ENCODE results near the gene C6orf89.

C6orf89 gene

DNA sequence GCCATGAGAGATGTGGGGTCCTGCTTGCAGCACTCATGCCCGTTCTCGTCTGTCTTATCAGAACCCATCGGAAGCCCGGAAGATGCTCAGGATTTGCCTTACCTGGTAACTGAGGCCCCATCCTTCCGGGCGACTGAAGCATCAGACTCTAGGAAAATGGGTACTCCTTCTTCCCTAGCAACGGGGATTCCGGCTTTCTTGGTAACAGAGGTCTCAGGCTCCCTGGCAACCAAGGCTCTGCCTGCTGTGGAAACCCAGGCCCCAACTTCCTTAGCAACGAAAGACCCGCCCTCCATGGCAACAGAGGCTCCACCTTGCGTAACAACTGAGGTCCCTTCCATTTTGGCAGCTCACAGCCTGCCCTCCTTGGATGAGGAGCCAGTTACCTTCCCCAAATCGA lies 77.1 kb downstream of the C6orf89 start:
- H3K27ac ChIP-seq (replicated peaks), result peak overlapping the region; percentile 36
- no peaks in the 10 kb centered on the region for H3K27me3 ChIP-seq (ENCODE audit: insufficient read depth, poor library complexity, severe bottlenecking)
- DNase-seq (ENCODE audit: low read depth in 1 of 2, low spot score in 1 of 2), result peak; percentile 95 to 98
- TF ChIP-seq GABPA (IDR thresholded peaks at IDR 0.05; ENCODE audit: low read depth) (peak; percentile 47; the same call in 1 of the 2 replicates), SPI1 (IDR thresholded peaks at IDR 0.05; ENCODE audit: borderline replicate concordance, low read depth) (peak; percentile 84), POLR2AphosphoS5 (IDR thresholded peaks at IDR 0.05; ENCODE audit: low read depth) (no peak)
- no peak overlapping the region for H3K4me3 ChIP-seq (replicated peaks; ENCODE audit: insufficient read depth, low read length)

DNA sequence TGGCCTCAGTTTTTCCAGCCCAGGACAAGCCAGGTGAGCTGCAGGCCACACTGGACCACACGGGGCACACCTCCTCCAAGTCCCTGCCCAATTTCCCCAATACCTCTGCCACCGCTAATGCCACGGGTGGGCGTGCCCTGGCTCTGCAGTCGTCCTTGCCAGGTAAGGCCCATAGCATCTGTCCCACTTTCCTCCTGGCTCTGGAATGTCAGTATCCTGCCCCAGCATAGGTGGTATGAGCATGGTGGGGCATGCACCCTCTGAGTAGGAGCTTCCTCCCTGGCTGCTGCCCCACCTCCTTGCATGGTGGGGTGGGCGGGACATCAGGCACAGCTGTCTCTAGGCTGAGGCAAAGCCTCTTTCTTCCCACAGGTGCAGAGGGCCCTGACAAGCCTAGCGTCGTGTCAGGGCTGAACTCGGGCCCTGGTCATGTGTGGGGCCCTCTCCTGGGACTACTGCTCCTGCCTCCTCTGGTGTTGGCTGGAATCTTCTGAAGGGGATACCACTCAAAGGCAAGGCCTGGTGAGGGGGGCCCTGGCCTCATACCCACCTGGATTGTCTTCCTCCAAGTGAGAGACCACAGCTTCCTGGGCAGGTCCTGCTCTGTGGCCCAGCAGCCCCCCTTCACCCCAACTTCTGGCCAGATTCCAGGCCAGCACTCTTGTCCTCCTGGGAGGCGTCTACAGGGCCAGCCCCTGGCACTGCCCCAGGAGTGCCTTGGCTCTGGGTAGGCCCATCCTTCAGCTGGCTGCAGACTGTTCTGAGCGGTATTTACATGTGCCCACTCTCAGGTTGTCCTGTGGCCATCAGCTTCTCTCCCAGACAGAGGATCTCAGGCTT lies 77.9 kb downstream of the C6orf89 start:
- no peaks in the 10 kb centered on the region for H3K27me3 ChIP-seq (ENCODE audit: insufficient read depth, poor library complexity, severe bottlenecking)
- no peak for TF ChIP-seq SPI1 (IDR thresholded peaks at IDR 0.05; ENCODE audit: borderline replicate concordance, low read depth)
- no peak for TF ChIP-seq POLR2AphosphoS5 (IDR thresholded peaks at IDR 0.05; ENCODE audit: low read depth)
- TF ChIP-seq GABPA (IDR thresholded peaks at IDR 0.05; ENCODE audit: low read depth), result no peak
- TF ChIP-seq, protein P1, sequence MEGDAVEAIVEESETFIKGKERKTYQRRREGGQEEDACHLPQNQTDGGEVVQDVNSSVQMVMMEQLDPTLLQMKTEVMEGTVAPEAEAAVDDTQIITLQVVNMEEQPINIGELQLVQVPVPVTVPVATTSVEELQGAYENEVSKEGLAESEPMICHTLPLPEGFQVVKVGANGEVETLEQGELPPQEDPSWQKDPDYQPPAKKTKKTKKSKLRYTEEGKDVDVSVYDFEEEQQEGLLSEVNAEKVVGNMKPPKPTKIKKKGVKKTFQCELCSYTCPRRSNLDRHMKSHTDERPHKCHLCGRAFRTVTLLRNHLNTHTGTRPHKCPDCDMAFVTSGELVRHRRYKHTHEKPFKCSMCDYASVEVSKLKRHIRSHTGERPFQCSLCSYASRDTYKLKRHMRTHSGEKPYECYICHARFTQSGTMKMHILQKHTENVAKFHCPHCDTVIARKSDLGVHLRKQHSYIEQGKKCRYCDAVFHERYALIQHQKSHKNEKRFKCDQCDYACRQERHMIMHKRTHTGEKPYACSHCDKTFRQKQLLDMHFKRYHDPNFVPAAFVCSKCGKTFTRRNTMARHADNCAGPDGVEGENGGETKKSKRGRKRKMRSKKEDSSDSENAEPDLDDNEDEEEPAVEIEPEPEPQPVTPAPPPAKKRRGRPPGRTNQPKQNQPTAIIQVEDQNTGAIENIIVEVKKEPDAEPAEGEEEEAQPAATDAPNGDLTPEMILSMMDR (IDR thresholded peaks at IDR 0.05; ENCODE audit: insufficient read depth, low read length), result no peak
- TF ChIP-seq, protein P2, sequence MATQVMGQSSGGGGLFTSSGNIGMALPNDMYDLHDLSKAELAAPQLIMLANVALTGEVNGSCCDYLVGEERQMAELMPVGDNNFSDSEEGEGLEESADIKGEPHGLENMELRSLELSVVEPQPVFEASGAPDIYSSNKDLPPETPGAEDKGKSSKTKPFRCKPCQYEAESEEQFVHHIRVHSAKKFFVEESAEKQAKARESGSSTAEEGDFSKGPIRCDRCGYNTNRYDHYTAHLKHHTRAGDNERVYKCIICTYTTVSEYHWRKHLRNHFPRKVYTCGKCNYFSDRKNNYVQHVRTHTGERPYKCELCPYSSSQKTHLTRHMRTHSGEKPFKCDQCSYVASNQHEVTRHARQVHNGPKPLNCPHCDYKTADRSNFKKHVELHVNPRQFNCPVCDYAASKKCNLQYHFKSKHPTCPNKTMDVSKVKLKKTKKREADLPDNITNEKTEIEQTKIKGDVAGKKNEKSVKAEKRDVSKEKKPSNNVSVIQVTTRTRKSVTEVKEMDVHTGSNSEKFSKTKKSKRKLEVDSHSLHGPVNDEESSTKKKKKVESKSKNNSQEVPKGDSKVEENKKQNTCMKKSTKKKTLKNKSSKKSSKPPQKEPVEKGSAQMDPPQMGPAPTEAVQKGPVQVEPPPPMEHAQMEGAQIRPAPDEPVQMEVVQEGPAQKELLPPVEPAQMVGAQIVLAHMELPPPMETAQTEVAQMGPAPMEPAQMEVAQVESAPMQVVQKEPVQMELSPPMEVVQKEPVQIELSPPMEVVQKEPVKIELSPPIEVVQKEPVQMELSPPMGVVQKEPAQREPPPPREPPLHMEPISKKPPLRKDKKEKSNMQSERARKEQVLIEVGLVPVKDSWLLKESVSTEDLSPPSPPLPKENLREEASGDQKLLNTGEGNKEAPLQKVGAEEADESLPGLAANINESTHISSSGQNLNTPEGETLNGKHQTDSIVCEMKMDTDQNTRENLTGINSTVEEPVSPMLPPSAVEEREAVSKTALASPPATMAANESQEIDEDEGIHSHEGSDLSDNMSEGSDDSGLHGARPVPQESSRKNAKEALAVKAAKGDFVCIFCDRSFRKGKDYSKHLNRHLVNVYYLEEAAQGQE (IDR thresholded peaks at IDR 0.05; ENCODE audit: insufficient replicate concordance, low read depth), result no peak
- H3K4me3 ChIP-seq (replicated peaks; ENCODE audit: insufficient read depth, low read length), result no peak overlapping the region
- peak overlapping the region; percentile 36 for H3K27ac ChIP-seq (replicated peaks)
- DNase-seq (ENCODE audit: low read depth in 1 of 2, low spot score in 1 of 2), result peak in 1 of 2 experiments; percentile 29

DNA sequence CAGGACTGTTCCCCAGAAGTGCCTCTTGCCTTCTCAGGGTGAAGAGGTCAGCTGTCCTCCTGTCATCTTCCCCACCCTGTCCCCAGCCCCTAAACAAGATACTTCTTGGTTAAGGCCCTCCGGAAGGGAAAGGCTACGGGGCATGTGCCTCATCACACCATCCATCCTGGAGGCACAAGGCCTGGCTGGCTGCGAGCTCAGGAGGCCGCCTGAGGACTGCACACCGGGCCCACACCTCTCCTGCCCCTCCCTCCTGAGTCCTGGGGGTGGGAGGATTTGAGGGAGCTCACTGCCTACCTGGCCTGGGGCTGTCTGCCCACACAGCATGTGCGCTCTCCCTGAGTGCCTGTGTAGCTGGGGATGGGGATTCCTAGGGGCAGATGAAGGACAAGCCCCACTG lies 78.6 kb downstream of the C6orf89 start:
- Histone ChIP-seq H3K27ac (replicated peaks) (no peak overlapping the region), H3K27me3 (ENCODE audit: insufficient read depth, poor library complexity, severe bottlenecking) (no peaks in the 10 kb centered on the region), H3K4me3 (replicated peaks; ENCODE audit: insufficient read depth, low read length) (no peak overlapping the region)
- TF ChIP-seq, protein P2 (IDR thresholded peaks at IDR 0.05; ENCODE audit: insufficient replicate concordance, low read depth), result no peak
- TF ChIP-seq, protein P1 (IDR thresholded peaks at IDR 0.05; ENCODE audit: insufficient read depth, low read length), result no peak
- DNase-seq (ENCODE audit: low read depth in 1 of 2, low spot score in 1 of 2), result no peak

DNA sequence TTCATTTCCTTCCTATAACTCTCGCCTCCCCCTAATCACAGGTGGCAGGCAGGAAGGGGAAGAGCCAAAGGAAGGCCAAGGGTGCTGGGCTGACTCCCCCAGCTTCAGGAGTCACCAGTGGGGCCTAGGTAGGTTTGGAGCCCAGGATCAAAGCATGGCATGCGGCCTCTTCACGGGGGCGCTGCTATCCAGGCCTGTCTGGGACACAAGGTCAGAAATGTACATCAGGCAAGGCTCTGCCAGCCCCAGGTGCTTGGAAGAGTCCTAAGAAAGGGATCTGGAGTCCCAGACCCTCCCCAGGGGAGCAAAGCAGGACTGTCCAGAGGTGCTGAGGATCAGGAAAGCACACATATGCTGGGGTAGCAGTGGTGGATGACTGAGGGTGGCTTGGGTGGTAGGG lies 79.2 kb downstream of the C6orf89 start:
- TF ChIP-seq POLR2AphosphoS5 (IDR thresholded peaks at IDR 0.05; ENCODE audit: low read depth) (no peak), GABPA (IDR thresholded peaks at IDR 0.05; ENCODE audit: low read depth) (no peak), SPI1 (IDR thresholded peaks at IDR 0.05; ENCODE audit: borderline replicate concordance, low read depth) (no peak)
- TF ChIP-seq, protein P1 (IDR thresholded peaks at IDR 0.05; ENCODE audit: insufficient read depth, low read length), result no peak
- TF ChIP-seq, protein P2 (IDR thresholded peaks at IDR 0.05; ENCODE audit: insufficient replicate concordance, low read depth), result no peak
- no peak overlapping the region for H3K27ac ChIP-seq (replicated peaks)

More for the DNA sequence above, 79.2 kb downstream of the C6orf89 start:
- no peak overlapping the region for H3K4me3 ChIP-seq (replicated peaks; ENCODE audit: insufficient read depth, low read length)
- H3K27me3 ChIP-seq (ENCODE audit: insufficient read depth, poor library complexity, severe bottlenecking), result no peaks in the 10 kb centered on the region
- no peak for DNase-seq (ENCODE audit: low read depth in 1 of 2, low spot score in 1 of 2)

All from HL-60 (cell line).